Osteocyte (in vitro differentiated cells): ENCODE results near the gene PPFIA1. TPM values are rescaled to one million over a fixed set of nuclear protein-coding genes. Genes with fewer than 3 reads are reported as not detected.
A peak's percentile ranks its signal among the peaks of the same experiment; 100 is the strongest.
"Not testable (repeated sequence)": the region's sequence is repeated elsewhere in the genome, so short reads cannot be mapped to it uniquely, and the experiment has no call there.

Source experiments
- DNase-seq: peaks from one replicate; pipeline ENCODE4 v3.0.0; 2021; ENCODE audit warnings: mixed read lengths; ENCODE audit not compliant: unreplicated experiment; ENCODE audit errors: extremely low spot score
- H3K27ac Mint-ChIP-seq: one replicate; pipeline ENCODE4 v1.8.0; 2021; ENCODE audit warnings: mild to moderate bottlenecking, mixed read lengths; ENCODE audit not compliant: unreplicated experiment
- H3K27me3 Mint-ChIP-seq: one replicate; pipeline ENCODE4 v1.8.0; 2021; ENCODE audit warnings: mixed read lengths; ENCODE audit not compliant: unreplicated experiment
- H3K36me3 Mint-ChIP-seq: one replicate; pipeline ENCODE4 v1.8.0; 2021; ENCODE audit warnings: mixed read lengths; ENCODE audit not compliant: unreplicated experiment
- H3K4me1 Mint-ChIP-seq: one replicate; pipeline ENCODE4 v1.8.0; 2021; ENCODE audit warnings: mixed read lengths; ENCODE audit not compliant: unreplicated experiment
- H3K4me3 Mint-ChIP-seq: one replicate; pipeline ENCODE4 v1.8.0; 2021; ENCODE audit warnings: mild to moderate bottlenecking, moderate library complexity, mixed read lengths; ENCODE audit not compliant: unreplicated experiment
- H3K9me3 Mint-ChIP-seq: one replicate; pipeline ENCODE4 v1.8.0; 2021; ENCODE audit warnings: mixed read lengths; ENCODE audit not compliant: unreplicated experiment
- total RNA-seq: library from RNA; stranded (reverse); gene quantifications from 2 replicates; pipeline ENCODE4 v1.2.1, GENCODE V29; 2021
- TF ChIP-seq, protein P1 (sequence below): fragments of 200-600 bp; sonication (generic); IDR thresholded peaks from 2 replicates; pipeline ENCODE4 v1.5.0; 2021; ENCODE audit warnings: antibody characterized with exemption, mild to moderate bottlenecking, moderate library complexity

The PPFIA1 gene
- total RNA-seq, 1 donor from 2014 or later: 70.4 TPM

DNA sequence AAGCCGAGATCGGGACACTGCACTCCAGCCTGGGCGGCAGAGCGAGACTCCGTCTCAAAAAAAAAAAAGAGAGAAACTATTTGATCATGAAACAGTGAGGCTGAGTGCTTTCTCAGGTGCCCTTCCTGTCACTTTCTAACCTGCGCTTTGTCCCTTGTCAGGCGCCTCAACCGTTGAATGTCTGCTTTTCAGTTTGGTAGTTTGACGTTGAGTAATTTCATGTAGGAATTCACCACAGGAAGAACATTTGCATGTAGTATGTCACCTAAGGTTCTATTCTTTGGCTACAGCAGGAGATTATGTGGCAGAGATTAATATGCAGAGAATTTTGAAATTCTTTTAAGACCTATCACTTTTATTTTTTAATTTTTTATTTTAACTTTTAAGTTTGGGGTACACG, 57.2 kb downstream of the PPFIA1 start:
- TF ChIP-seq, protein P1, sequence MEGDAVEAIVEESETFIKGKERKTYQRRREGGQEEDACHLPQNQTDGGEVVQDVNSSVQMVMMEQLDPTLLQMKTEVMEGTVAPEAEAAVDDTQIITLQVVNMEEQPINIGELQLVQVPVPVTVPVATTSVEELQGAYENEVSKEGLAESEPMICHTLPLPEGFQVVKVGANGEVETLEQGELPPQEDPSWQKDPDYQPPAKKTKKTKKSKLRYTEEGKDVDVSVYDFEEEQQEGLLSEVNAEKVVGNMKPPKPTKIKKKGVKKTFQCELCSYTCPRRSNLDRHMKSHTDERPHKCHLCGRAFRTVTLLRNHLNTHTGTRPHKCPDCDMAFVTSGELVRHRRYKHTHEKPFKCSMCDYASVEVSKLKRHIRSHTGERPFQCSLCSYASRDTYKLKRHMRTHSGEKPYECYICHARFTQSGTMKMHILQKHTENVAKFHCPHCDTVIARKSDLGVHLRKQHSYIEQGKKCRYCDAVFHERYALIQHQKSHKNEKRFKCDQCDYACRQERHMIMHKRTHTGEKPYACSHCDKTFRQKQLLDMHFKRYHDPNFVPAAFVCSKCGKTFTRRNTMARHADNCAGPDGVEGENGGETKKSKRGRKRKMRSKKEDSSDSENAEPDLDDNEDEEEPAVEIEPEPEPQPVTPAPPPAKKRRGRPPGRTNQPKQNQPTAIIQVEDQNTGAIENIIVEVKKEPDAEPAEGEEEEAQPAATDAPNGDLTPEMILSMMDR: no peak
- Mint-ChIP-seq H3K9me3 (no peaks in the 10 kb centered on the region), H3K4me1 (peaks cover 24% of the 10 kb centered on the region), H3K27me3 (no peaks in the 10 kb centered on the region), H3K27ac (no peak overlapping the region), H3K36me3 (peaks cover 47% of the 10 kb centered on the region), H3K4me3 (no peak overlapping the region)
- no peak for DNase-seq

DNA sequence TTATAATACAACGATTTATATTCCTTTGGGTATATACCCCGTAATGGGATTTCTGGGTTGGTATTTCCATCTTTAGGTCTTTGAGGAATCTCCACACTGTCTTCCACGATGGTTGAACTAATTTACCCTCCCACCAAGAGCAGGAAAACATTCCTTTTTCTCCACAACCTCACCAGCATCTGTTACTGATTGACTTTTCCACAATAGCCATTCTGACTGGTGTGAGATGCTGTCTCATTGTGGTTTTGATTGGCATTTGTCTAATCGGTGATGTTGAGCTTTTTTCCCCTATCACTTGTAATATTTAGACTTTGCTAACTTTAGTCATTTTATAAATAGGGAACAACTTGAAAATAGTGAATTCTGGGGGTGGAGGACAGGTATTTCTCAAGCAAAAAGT, 58.1 kb downstream of the PPFIA1 start:
- Mint-ChIP-seq H3K36me3 (peaks cover 55% of the 10 kb centered on the region), H3K4me3 (no peak overlapping the region), H3K27me3 (no peaks in the 10 kb centered on the region), H3K27ac (no peak overlapping the region), H3K9me3 (no peaks in the 10 kb centered on the region), H3K4me1 (peaks cover 17% of the 10 kb centered on the region)
- TF ChIP-seq, protein P1: no peak
- DNase-seq: no peak

- not testable (repeated sequence) for H3K4me1 Mint-ChIP-seq, DNase-seq, H3K4me3 Mint-ChIP-seq, H3K27me3 Mint-ChIP-seq, H3K9me3 Mint-ChIP-seq, H3K27ac Mint-ChIP-seq
- H3K36me3 Mint-ChIP-seq: peaks cover 63% of the 10 kb centered on the region
- TF ChIP-seq, protein P1: peak; percentile 13
These were observed 60.9 kb downstream of the PPFIA1 start for GRCh38 chr11:70331320-70331843.

- Mint-ChIP-seq H3K36me3 (peaks cover 63% of the 10 kb centered on the region), H3K4me3 (no peak overlapping the region), H3K4me1 (no peaks in the 10 kb centered on the region), H3K27me3 (no peaks in the 10 kb centered on the region), H3K9me3 (no peaks in the 10 kb centered on the region), H3K27ac (no peak overlapping the region)
- DNase-seq: no peak
- TF ChIP-seq, protein P1: no peak
These were observed 61.4 kb downstream of the PPFIA1 start for GRCh38 chr11:70331901-70332300.

DNA sequence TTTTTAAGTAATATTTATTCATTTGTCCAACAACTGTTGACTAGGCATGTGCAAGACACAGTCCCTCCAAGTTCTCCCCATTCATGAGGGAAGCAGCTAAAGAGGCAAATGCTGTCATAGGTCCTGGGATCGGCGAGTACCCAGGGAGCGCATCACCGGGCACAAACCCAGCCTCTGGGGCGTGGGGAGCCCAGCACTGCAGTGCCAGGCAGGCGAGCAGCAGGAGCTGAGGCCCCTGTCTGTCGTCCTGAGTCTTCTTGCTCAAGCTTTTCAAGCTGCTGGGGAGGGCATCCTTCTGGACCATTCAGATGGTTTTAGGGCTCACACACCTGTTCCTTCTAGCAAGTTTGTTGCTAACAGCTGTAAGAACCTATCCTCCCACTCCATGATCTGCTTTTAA, 62.1 kb downstream of the PPFIA1 start:
- Mint-ChIP-seq H3K27ac (no peak overlapping the region), H3K9me3 (no peaks in the 10 kb centered on the region), H3K4me1 (no peaks in the 10 kb centered on the region), H3K27me3 (no peaks in the 10 kb centered on the region), H3K36me3 (peaks cover 62% of the 10 kb centered on the region), H3K4me3 (no peak overlapping the region)
- TF ChIP-seq, protein P1: no peak
- DNase-seq: no peak
